Glutamatergic neuron (in vitro differentiated cells): ENCODE results near the gene NPAS2. TPM values are rescaled to one million over a fixed set of nuclear protein-coding genes. Genes with fewer than 3 reads are reported as not detected.

Experiments used
- DNase-seq: peaks from one replicate; pipeline ENCODE4 v3.0.0; 2022
- H3K27ac Mint-ChIP-seq: one replicate; pipeline ENCODE4 v1.8.0; 2020; ENCODE audit warnings: mild to moderate bottlenecking, mixed read lengths, inconsistent platforms; ENCODE audit not compliant: unreplicated experiment
- H3K27me3 Mint-ChIP-seq: one replicate; pipeline ENCODE4 v1.8.0; 2020; ENCODE audit warnings: mild to moderate bottlenecking, moderate library complexity, mixed read lengths, inconsistent platforms; ENCODE audit not compliant: unreplicated experiment
- H3K36me3 Mint-ChIP-seq: one replicate; pipeline ENCODE4 v1.8.0; 2020; ENCODE audit warnings: mild to moderate bottlenecking, mixed read lengths, inconsistent platforms; ENCODE audit not compliant: unreplicated experiment
- H3K4me1 Mint-ChIP-seq: one replicate; pipeline ENCODE4 v1.8.0; 2020; ENCODE audit warnings: mild to moderate bottlenecking, low read depth, mixed read lengths, inconsistent platforms; ENCODE audit not compliant: unreplicated experiment
- H3K4me3 Mint-ChIP-seq: one replicate; pipeline ENCODE4 v1.8.0; 2020; ENCODE audit warnings: mild to moderate bottlenecking, mixed read lengths, inconsistent platforms; ENCODE audit not compliant: unreplicated experiment
- H3K9me3 Mint-ChIP-seq: one replicate; pipeline ENCODE4 v1.8.0; 2020; ENCODE audit warnings: mild to moderate bottlenecking, moderate library complexity, mixed read lengths, inconsistent platforms; ENCODE audit not compliant: unreplicated experiment
- total RNA-seq: library from RNA; stranded (reverse); fragmentation: NEBNext Ultra II Directional; extraction: Animal tissue kit (Norgen Biotek cat#: 25700); gene quantifications from one replicate; pipeline ENCODE4 v1.2.1, GENCODE V29; 2021; ENCODE audit not compliant: unreplicated experiment
- TF ChIP-seq, protein P1 (sequence below): fragments of 200-600 bp; sonication (generic); IDR thresholded peaks from one replicate; pipeline ENCODE4 v1.5.0; 2021; ENCODE audit not compliant: partially characterized antibody, unreplicated experiment

The NPAS2 gene
- total RNA-seq, 1 donor from 2014 or later = 0.54 TPM

DNA sequence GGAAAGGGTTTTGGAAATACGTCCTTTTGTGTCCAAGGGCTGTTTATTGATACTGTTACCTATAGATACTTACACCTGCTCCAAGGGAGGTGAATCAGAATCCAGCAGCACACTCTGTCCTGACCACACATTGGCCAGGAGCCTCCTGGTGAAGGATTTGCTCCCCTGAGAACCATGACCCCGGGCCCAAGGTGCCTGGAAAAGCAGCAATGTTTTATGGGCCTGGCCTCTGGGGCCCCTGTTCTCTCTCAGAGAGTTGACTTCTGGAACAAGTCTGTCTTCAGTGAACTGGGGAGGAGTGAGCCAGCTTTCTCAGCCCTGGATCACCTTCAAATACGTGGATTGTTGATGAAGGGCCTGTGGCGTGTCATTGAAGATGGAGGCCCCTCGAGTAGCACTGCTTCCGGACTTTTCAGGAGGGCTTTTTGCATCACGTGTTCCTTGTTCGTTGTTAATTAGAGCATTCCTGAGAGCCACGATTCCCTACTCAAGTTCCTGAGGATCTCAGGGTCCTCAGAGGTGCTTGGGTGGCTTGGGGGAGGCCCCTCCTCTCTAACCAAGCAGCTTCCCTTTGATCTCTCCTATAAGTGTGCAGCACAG lies 103.6 kb downstream of the NPAS2 start:
- H3K4me1 Mint-ChIP-seq = no peaks in the 10 kb centered on the region
- H3K4me3 Mint-ChIP-seq = no peak overlapping the region
- H3K36me3 Mint-ChIP-seq = no peaks in the 10 kb centered on the region
- H3K27ac Mint-ChIP-seq = no peak overlapping the region
- DNase-seq = no peak
- no peaks in the 10 kb centered on the region for H3K27me3 Mint-ChIP-seq
- peaks cover 1% of the 10 kb centered on the region for H3K9me3 Mint-ChIP-seq
- TF ChIP-seq, protein P1, sequence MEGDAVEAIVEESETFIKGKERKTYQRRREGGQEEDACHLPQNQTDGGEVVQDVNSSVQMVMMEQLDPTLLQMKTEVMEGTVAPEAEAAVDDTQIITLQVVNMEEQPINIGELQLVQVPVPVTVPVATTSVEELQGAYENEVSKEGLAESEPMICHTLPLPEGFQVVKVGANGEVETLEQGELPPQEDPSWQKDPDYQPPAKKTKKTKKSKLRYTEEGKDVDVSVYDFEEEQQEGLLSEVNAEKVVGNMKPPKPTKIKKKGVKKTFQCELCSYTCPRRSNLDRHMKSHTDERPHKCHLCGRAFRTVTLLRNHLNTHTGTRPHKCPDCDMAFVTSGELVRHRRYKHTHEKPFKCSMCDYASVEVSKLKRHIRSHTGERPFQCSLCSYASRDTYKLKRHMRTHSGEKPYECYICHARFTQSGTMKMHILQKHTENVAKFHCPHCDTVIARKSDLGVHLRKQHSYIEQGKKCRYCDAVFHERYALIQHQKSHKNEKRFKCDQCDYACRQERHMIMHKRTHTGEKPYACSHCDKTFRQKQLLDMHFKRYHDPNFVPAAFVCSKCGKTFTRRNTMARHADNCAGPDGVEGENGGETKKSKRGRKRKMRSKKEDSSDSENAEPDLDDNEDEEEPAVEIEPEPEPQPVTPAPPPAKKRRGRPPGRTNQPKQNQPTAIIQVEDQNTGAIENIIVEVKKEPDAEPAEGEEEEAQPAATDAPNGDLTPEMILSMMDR = no peak

DNA sequence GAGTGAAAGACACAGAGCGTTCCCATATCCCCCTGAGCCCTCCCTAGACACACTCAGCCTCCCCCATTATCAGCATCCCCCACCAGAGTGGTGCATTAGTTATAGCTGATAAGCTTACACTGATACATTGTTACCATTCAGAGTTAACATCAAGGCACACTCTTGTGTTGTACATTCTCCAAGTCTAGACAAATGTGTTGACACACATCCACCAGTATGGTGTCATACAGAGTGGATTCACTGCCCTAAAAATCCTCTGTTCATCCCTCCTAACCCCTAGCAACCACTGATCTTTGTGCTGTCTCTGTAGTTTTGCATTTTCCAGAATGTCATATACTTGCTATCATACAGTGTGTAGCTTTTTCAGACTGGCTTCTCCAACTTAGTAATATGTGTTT lies 104.2 kb downstream of the NPAS2 start:
- DNase-seq = no peak
- H3K9me3 Mint-ChIP-seq = peaks cover 1% of the 10 kb centered on the region
- no peaks in the 10 kb centered on the region for H3K36me3 Mint-ChIP-seq
- TF ChIP-seq, protein P1 = no peak
- no peaks in the 10 kb centered on the region for H3K27me3 Mint-ChIP-seq
- H3K4me3 Mint-ChIP-seq = no peak overlapping the region
- H3K27ac Mint-ChIP-seq = no peak overlapping the region
- no peaks in the 10 kb centered on the region for H3K4me1 Mint-ChIP-seq

DNA sequence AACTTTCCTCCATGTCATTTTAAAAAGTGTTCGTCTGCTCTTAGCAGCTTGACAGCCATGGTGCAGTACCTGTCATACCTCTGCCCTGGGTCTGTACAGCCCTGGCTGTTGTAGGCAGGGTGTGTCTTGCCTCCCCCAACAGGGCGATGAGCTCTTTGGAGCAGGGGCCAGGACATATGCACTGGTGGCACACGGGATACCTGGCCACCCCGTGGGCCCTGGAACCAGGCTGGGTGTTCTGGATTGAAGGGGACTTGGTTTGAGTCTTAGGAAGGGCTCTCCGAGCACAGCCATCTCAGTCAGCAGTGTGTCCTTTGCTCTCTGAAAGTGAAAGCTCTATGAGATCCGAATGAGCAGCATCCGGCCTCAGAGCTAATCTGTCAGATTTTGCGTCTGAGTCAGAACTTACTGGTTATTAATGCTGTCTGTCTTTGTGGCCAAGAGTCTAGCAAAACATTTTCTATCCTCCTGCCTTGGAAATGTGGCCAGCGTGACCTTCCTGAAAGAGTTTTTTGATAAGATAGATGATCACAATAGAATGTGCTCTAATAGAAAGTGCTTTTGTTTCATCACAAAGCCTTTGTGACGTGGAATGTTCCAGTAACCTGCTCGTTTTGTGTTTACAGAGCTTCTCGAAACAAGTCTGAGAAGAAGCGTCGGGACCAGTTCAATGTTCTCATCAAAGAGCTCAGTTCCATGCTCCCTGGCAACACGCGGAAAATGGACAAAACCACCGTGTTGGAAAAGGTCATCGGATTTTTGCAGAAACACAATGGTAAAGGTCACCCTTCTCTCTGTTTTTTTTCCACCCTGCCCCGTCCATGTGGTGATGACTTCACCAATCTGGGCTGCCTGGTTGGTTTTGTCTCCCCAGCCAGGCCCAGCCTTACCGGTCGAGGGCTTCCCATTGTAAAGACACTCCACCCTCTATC lies 104.8 kb downstream of the NPAS2 start:
- H3K4me1 Mint-ChIP-seq = no peaks in the 10 kb centered on the region
- H3K27ac Mint-ChIP-seq = no peak overlapping the region
- H3K36me3 Mint-ChIP-seq = no peaks in the 10 kb centered on the region
- no peak for DNase-seq
- H3K9me3 Mint-ChIP-seq = peaks cover 1% of the 10 kb centered on the region
- H3K27me3 Mint-ChIP-seq = no peaks in the 10 kb centered on the region
- TF ChIP-seq, protein P1 = no peak
- H3K4me3 Mint-ChIP-seq = no peak overlapping the region

DNA sequence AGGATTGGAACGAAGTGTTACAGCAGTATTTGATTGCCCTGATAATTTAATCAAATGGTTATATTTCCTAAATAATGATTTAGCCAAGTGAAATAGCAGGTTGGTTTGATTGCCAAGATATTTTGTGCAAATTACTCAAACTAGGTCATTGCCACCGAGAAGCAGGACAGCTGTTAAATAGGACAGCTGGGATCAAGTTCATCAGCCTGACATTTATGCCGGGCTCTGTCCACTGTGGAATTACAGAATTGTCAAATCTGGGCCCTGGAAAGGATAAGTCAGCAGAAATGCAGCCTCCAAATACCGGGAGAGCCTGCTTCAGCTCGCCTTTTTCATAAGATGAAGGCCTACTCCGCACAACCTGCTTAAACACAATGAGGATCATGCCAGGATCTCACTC lies 108.3 kb downstream of the NPAS2 start:
- TF ChIP-seq, protein P1 = no peak
- Mint-ChIP-seq H3K27ac (no peak overlapping the region), H3K4me3 (no peak overlapping the region), H3K36me3 (no peaks in the 10 kb centered on the region), H3K4me1 (no peaks in the 10 kb centered on the region), H3K27me3 (no peaks in the 10 kb centered on the region), H3K9me3 (peaks cover 1% of the 10 kb centered on the region)
- no peak for DNase-seq

DNA sequence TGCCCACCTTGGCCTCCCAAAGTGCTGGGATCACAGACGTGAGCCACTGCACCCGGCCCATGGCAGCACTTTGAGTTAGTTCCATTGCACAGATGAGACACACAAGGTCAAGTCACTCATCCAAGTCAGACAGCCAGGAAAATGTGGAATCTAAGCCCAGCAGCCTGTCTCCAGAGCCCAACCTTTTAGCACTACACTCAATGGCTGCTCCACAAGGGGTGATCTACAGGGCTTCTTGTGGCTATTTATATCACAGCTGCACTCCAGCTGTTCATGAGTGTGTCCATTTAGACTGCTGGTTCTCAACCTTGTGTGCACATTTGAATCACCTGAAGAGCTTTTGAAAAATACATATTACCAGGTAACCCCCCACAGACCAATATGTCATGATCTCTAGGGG lies 109.2 kb downstream of the NPAS2 start:
- no peaks in the 10 kb centered on the region for H3K27me3 Mint-ChIP-seq
- no peak overlapping the region for H3K4me3 Mint-ChIP-seq
- TF ChIP-seq, protein P1 = no peak
- H3K4me1 Mint-ChIP-seq = no peaks in the 10 kb centered on the region
- DNase-seq = no peak
- no peak overlapping the region for H3K27ac Mint-ChIP-seq
- H3K36me3 Mint-ChIP-seq = no peaks in the 10 kb centered on the region
- peaks cover 1% of the 10 kb centered on the region for H3K9me3 Mint-ChIP-seq
